Endodermal cell (in vitro differentiated cells): ENCODE results near the gene BMS1. TPM values are rescaled to one million over a fixed set of nuclear protein-coding genes. Genes with fewer than 3 reads are reported as not detected.

ENCODE experiments used
- DNase-seq: peaks from one replicate; pipeline ENCODE4 v3.0.0-alpha.2; 2017
- H3K27ac ChIP-seq: 2 replicates; pipeline ENCODE4 v1.5.1; 2013; ENCODE audit warnings: mild to moderate bottlenecking, low read depth, low read length, moderate library complexity
- H3K27me3 ChIP-seq: 2 replicates; pipeline ENCODE4 v1.6.1; 2013; ENCODE audit warnings: mild to moderate bottlenecking, low read length, moderate library complexity; ENCODE audit not compliant: insufficient read depth, control insufficient read depth, poor library complexity, severe bottlenecking
- H3K36me3 ChIP-seq: 2 replicates; pipeline ENCODE4 v1.7.0; 2013; ENCODE audit warnings: mild to moderate bottlenecking, low read length, moderate library complexity; ENCODE audit not compliant: control insufficient read depth, insufficient read depth
- H3K4me1 ChIP-seq: one replicate; pipeline ENCODE4 v1.7.0; 2013; ENCODE audit warnings: low read length; ENCODE audit not compliant: control insufficient read depth, insufficient read depth
- H3K4me3 ChIP-seq: 2 replicates; pipeline ENCODE4 v1.5.1; 2013; ENCODE audit warnings: mild to moderate bottlenecking, low read length, moderate library complexity
- H3K9ac ChIP-seq: 2 replicates; pipeline ENCODE4 v1.6.1; 2013; ENCODE audit warnings: mild to moderate bottlenecking, low read length, moderate library complexity; ENCODE audit not compliant: poor library complexity, severe bottlenecking; ENCODE audit errors: extremely low read depth
- H3K9me3 ChIP-seq: 2 replicates; pipeline ENCODE4 v1.6.1; 2013; ENCODE audit warnings: mild to moderate bottlenecking, low read length, moderate library complexity; ENCODE audit not compliant: control insufficient read depth
- H3K27ac Mint-ChIP-seq: 2 replicates; pipeline ENCODE4 v1.8.0; 2020; ENCODE audit warnings: mixed read lengths
- H3K27me3 Mint-ChIP-seq: 2 replicates; pipeline ENCODE4 v1.8.0; 2021; ENCODE audit warnings: mild to moderate bottlenecking, mixed read lengths; ENCODE audit not compliant: insufficient read depth
- H3K36me3 Mint-ChIP-seq: 2 replicates; pipeline ENCODE4 v1.8.0; 2020; ENCODE audit warnings: low read depth, mixed read lengths
- H3K4me1 Mint-ChIP-seq: 2 replicates; pipeline ENCODE4 v1.8.0; 2020; ENCODE audit warnings: mixed read lengths
- H3K4me3 Mint-ChIP-seq: 2 replicates; pipeline ENCODE4 v1.8.0; 2020; ENCODE audit warnings: mild to moderate bottlenecking, moderate library complexity, mixed read lengths
- H3K9me3 Mint-ChIP-seq: 2 replicates; pipeline ENCODE4 v1.8.0; 2020; ENCODE audit warnings: mild to moderate bottlenecking, mixed read lengths
- WGBS, 2 experiments: methylation state at CpG; one replicate each; pipeline versions ENCODE4 v1.1.5 to v1.1.7; 2013; ENCODE audit warnings: missing lambda C conversion rate in 2 of 2, mixed read lengths in 1 of 2; ENCODE audit not compliant: insufficient coverage in 1 of 2, insufficient read length in 1 of 2; 5-methylcytosine and 5-hydroxymethylcytosine counted together
- total RNA-seq, 2 donors: library from RNA; stranded (reverse); fragmentation: NEBNext Ultra II Directional in 1 of 2; extraction: Animal tissue kit (Norgen Biotek cat#: 25700) in 1 of 2; gene quantifications; 2 replicates in 1 of 2; 3 replicates in 1 of 2; pipeline ENCODE4 v1.2.1, GENCODE V29; 2021
- TF ChIP-seq, protein P1 (sequence below): fragments of 200-600 bp; sonication (generic); conservative IDR thresholded peaks from 2 replicates; pipeline ENCODE4 v1.5.0; 2021; ENCODE audit warnings: antibody characterized with exemption, mild to moderate bottlenecking

BMS1 gene
- total RNA-seq, 2 donors from 2014 or later = 19.8 to 24.2 TPM

DNA sequence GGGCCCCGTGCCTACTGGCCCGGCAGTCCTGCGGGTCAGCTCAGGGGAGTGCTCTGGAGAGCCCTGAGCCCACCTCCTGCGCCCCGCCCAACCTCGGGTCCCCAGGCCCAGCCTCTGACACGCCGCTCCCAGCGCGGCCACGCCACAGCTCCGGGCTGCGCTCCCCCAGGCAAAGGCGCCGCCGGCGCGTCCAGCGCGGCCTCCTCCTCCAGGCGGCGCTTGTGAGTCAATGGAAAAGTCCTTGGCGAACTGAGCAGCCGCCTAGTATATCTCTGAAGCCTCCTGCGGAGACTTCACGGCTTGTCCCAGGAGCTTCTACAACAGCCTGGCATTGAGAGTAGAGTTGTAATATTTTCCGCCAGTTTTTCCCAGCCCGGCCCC is 29.5 kb upstream of the BMS1 start:
- H3K27ac ChIP-seq = no peak overlapping the region
- H3K36me3 ChIP-seq = no peaks in the 10 kb centered on the region
- 0 to 2% methylated on average over 11 to 28 of the region's 28 CpGs for WGBS, 2 experiments
- TF ChIP-seq, protein P1, sequence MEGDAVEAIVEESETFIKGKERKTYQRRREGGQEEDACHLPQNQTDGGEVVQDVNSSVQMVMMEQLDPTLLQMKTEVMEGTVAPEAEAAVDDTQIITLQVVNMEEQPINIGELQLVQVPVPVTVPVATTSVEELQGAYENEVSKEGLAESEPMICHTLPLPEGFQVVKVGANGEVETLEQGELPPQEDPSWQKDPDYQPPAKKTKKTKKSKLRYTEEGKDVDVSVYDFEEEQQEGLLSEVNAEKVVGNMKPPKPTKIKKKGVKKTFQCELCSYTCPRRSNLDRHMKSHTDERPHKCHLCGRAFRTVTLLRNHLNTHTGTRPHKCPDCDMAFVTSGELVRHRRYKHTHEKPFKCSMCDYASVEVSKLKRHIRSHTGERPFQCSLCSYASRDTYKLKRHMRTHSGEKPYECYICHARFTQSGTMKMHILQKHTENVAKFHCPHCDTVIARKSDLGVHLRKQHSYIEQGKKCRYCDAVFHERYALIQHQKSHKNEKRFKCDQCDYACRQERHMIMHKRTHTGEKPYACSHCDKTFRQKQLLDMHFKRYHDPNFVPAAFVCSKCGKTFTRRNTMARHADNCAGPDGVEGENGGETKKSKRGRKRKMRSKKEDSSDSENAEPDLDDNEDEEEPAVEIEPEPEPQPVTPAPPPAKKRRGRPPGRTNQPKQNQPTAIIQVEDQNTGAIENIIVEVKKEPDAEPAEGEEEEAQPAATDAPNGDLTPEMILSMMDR = peak; percentile 93
- no peak overlapping the region for H3K27ac Mint-ChIP-seq
- H3K27me3 Mint-ChIP-seq = peaks cover 86% of the 10 kb centered on the region
- H3K27me3 ChIP-seq = peaks cover 74% of the 10 kb centered on the region
- peak overlapping the region; percentile 68 for H3K4me3 ChIP-seq
- H3K9me3 ChIP-seq = no peaks in the 10 kb centered on the region
- peak; percentile 97 for DNase-seq
- no peaks in the 10 kb centered on the region for H3K4me1 Mint-ChIP-seq
- no peaks in the 10 kb centered on the region for H3K36me3 Mint-ChIP-seq
- no peaks in the 10 kb centered on the region for H3K4me1 ChIP-seq
- H3K9ac ChIP-seq = no peak overlapping the region
- H3K9me3 Mint-ChIP-seq = peaks cover 5% of the 10 kb centered on the region
- peak overlapping the region; percentile 50 for H3K4me3 Mint-ChIP-seq

DNA sequence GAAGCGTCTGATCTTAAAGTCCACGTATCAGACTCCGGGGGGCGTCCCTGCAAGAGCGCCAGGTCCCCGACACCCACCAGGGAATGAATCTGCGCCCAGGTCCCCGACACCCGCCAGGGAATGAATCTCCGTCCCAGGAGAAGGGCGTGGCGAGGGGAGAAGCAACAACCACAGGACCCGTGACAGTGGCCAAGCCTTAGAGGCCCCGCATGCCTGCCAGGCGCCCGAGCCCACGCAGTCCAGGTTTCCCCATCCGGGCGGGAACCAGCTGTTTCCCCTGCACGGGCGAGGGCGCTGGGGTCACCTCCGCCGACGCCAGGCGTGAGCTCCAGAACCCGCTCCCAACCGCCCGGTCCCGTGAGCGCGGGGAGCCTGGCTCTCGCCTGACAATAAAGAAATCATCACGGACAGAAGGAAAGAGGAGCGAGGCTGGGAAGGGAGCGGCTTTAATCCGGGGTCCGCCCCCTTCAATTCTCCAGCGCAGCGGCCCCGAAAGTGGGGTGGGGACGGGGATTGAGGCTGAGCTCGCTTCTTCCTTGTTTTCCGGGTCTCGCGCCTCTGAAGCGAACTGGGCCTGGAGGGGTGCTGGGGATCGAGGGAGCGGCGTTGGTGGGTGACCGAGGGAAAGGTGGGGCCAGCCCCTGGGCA is 29.0 kb upstream of the BMS1 start:
- Mint-ChIP-seq H3K36me3 (no peaks in the 10 kb centered on the region), H3K4me3 (peak overlapping the region; percentile 50), H3K27me3 (peaks cover 88% of the 10 kb centered on the region), H3K4me1 (no peaks in the 10 kb centered on the region), H3K27ac (no peak overlapping the region), H3K9me3 (peaks cover 5% of the 10 kb centered on the region)
- Histone ChIP-seq H3K27ac (no peak overlapping the region), H3K27me3 (peaks cover 79% of the 10 kb centered on the region), H3K36me3 (no peaks in the 10 kb centered on the region), H3K9ac (no peak overlapping the region), H3K4me1 (no peaks in the 10 kb centered on the region), H3K9me3 (no peaks in the 10 kb centered on the region), H3K4me3 (peak overlapping the region; percentile 68)
- WGBS, 2 experiments = 4 to 7% methylated on average over 9 to 49 of the region's 51 CpGs
- no peak for DNase-seq
- TF ChIP-seq, protein P1 = peak; percentile 1

DNA sequence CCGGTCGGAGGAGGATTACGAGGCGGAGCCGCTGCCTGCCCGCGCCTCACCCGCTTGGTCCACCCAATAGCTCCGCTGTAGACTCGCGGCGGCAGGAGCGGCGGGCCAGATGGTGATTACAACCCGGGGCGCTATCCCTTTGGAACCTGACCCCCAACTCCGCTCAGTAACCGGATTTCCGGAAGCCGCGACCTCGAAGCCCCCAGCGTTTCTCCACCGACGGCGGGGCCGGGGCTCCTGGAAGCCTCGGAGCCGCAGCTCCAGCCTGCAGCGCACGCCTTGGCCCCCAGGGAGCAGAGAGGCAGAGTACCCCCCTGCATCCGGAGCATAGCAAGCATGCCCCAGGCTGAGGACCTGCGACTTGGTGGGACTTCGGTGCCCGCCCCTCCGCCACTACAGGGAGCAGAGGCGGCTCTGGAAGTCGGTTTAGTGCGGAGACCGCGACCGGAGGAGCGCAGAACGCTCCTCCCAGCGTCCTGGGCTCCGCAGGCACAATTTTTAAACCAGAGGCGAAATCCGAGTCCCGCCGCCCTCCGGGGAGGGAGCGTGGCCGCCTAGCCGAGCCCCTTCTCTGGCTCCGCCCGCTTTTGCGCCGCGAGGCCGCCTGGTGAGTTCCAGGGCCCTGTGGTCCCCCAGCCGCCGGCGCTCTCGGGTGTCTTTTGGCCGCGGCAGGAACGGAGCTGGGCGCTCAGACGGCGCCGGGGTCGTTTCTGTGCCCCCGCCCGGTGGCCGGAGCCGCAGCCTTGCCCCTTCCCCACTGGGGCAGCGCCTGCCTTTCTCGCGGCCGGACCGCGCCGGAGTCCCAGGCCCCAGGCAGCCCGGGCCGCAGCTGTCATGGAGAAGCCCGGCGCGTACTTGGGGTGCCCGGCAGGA is 28.2 kb upstream of the BMS1 start:
- no peaks in the 10 kb centered on the region for H3K9me3 Mint-ChIP-seq
- peak; percentile 85 for DNase-seq
- Histone ChIP-seq H3K9me3 (no peaks in the 10 kb centered on the region), H3K4me1 (no peaks in the 10 kb centered on the region), H3K9ac (no peak overlapping the region), H3K36me3 (no peaks in the 10 kb centered on the region), H3K27me3 (peaks cover 85% of the 10 kb centered on the region), H3K27ac (no peak overlapping the region), H3K4me3 (peak overlapping the region; percentile 68)
- no peaks in the 10 kb centered on the region for H3K36me3 Mint-ChIP-seq
- no peak overlapping the region for H3K27ac Mint-ChIP-seq
- TF ChIP-seq, protein P1 = peak; percentile 36
- WGBS, 2 experiments = 4 to 6% methylated on average over 28 to 89 of the region's 89 CpGs
- peaks cover 90% of the 10 kb centered on the region for H3K27me3 Mint-ChIP-seq
- no peaks in the 10 kb centered on the region for H3K4me1 Mint-ChIP-seq
- peak overlapping the region; percentile 50 for H3K4me3 Mint-ChIP-seq
